HCT116 (cell line): ENCODE data around the gene OR14I1. TPM values are rescaled to one million over a fixed set of nuclear protein-coding genes. Genes with fewer than 3 reads are reported as not detected.

ENCODE experiments used
- ATAC-seq: fragments of 200-7000 bp; cut with Tn5 transposase; 2 replicates; pipeline ENCODE4 v1.9.1; 2020; ENCODE audit warnings: mild to moderate bottlenecking, moderate library complexity
- BruUV-seq: library from RNA; stranded (reverse); fragments of 400-500 nt; replicated peaks from 2 replicates; lab custom pipeline; 2021; lab: Mats Ljungman, UMichigan
- CTCF ChIA-PET: fragments of 300-600 bp; sonication (Branson Sonifier 250); formaldehyde crosslinking; loops from one replicate; lab custom pipeline; 2021; ENCODE audit warnings: antibody characterized with exemption; lab: Charles Lee
- POLR2A ChIA-PET: fragments of 300-600, 350-600 bp; sonication (Branson Sonifier 250); formaldehyde crosslinking; loops from one replicate; lab custom pipeline; 2021; ENCODE audit warnings: antibody characterized with exemption; lab: Charles Lee
- RAD21 ChIA-PET, 2 experiments: fragments of 300-600 bp; sonication (Branson Sonifier 250); formaldehyde crosslinking; loops; one replicate each; lab custom pipeline; 2023; ENCODE audit warnings: low total read pairs in 2 of 2; ENCODE audit not compliant: uncharacterized antibody in 2 of 2, unreplicated experiment in 2 of 2, low non-redundant PET in 1 of 2; lab: Charles Lee
- DNase-seq: peaks from one replicate; pipeline ENCODE4 v3.0.0-alpha.2; 2010; ENCODE audit warnings: low read depth, low spot score
- H2AFZ ChIP-seq: fragments of 200-600 bp; shearing (Covaris generic), sonication (generic); 2 replicates; pipeline ENCODE4 v1.6.1; 2017; ENCODE audit warnings: low read depth, mixed run types, mixed read lengths, antibody characterized with exemption, low read length; ENCODE audit not compliant: poor library complexity, severe bottlenecking
- H3K27ac ChIP-seq: 2 replicates; pipeline ENCODE4 v1.5.1; 2012; ENCODE audit warnings: low read depth, low read length
- H3K27me3 ChIP-seq: fragments of 200-600 bp; sonication (generic); 2 replicates; pipeline ENCODE4 v1.6.1; 2016; ENCODE audit warnings: mixed run types, low read length, mixed read lengths; ENCODE audit not compliant: insufficient read depth
- H3K36me3 ChIP-seq, 2 experiments: fragments of 200-500 bp in 1 of 2; fragments of 200-600 bp in 1 of 2; sonication (Bioruptor generic) in 1 of 2; sonication (generic) in 1 of 2; 2 replicates each; pipeline versions ENCODE4 v1.5.1 to v1.6.1; 2014 to 2016; ENCODE audit warnings: low read length in 2 of 2, inconsistent platforms in 1 of 2, mixed read lengths in 1 of 2, mixed run types in 1 of 2; ENCODE audit not compliant: insufficient read depth in 2 of 2, control insufficient read depth in 1 of 2
- H3K4me1 ChIP-seq, 2 experiments: fragments of 200-600 bp in 1 of 2; sonication (generic) in 1 of 2; 2 replicates each; pipeline versions ENCODE4 v1.5.1 to v1.6.1; 2012 to 2017; ENCODE audit warnings: low read length in 2 of 2, inconsistent platforms in 1 of 2, mild to moderate bottlenecking in 1 of 2, mixed read lengths in 1 of 2, mixed run types in 1 of 2, moderate library complexity in 1 of 2; ENCODE audit not compliant: insufficient read depth in 2 of 2, control insufficient read depth in 1 of 2
- H3K4me2 ChIP-seq: fragments of 200-600 bp; sonication (generic); 2 replicates; pipeline ENCODE4 v1.6.1; 2017; ENCODE audit warnings: mixed run types, low read length, mixed read lengths
- H3K4me3 ChIP-seq, 2 experiments: fragments of 200-600 bp in 1 of 2; sonication (generic) in 1 of 2; replicated peaks in 1 of 2; 2 replicates each; pipeline ENCODE4 v1.5.1; 2011 to 2016; ENCODE audit warnings: low read length in 2 of 2, control low read depth in 1 of 2, low read depth in 1 of 2, mild to moderate bottlenecking in 1 of 2, mixed read lengths in 1 of 2, mixed run types in 1 of 2
- H3K79me2 ChIP-seq: fragments of 200-600 bp; sonication (generic); 2 replicates; pipeline ENCODE4 v1.6.1; 2017; ENCODE audit warnings: mild to moderate bottlenecking, mixed run types, low read length, moderate library complexity, mixed read lengths; ENCODE audit not compliant: insufficient read depth
- H3K9ac ChIP-seq: fragments of 200-600 bp; sonication (generic); 2 replicates; pipeline ENCODE4 v1.6.1; 2016; ENCODE audit warnings: low read length, mixed read lengths
- H3K9me2 ChIP-seq: fragments of 200-600 bp; sonication (generic), shearing (Covaris generic); 2 replicates; pipeline ENCODE4 v1.6.1; 2017; ENCODE audit warnings: mixed run types, mild to moderate bottlenecking, moderate library complexity; ENCODE audit not compliant: insufficient read depth
- H3K9me3 ChIP-seq, 2 experiments: fragments of 200-500 bp in 1 of 2; fragments of 200-600 bp in 1 of 2; sonication (Bioruptor generic) in 1 of 2; sonication (generic) in 1 of 2; 2 replicates each; pipeline ENCODE4 v1.6.1; 2014 to 2017; ENCODE audit warnings: low read length in 2 of 2, mixed read lengths in 2 of 2, inconsistent platforms in 1 of 2, low read depth in 1 of 2, mild to moderate bottlenecking in 1 of 2, mixed run types in 1 of 2, moderate library complexity in 1 of 2; ENCODE audit not compliant: control insufficient read depth in 1 of 2, insufficient read depth in 1 of 2
- H4K20me1 ChIP-seq: fragments of 200-600 bp; sonication (generic), shearing (Covaris generic); 2 replicates; pipeline ENCODE4 v1.6.1; 2017; ENCODE audit warnings: mixed run types, mild to moderate bottlenecking, moderate library complexity; ENCODE audit not compliant: insufficient read depth
- ATF3 ChIP-seq: IDR thresholded peaks from 2 replicates; pipeline ENCODE4 v1.6.1; 2012
- CEBPB ChIP-seq: IDR thresholded peaks from 2 replicates; pipeline ENCODE4 v1.6.1; 2012; ENCODE audit warnings: low read depth
- CTCF ChIP-seq, 3 experiments: fragments of 200-600 bp in 1 of 3; sonication (generic) in 1 of 3; IDR thresholded peaks in 2 of 3; conservative IDR thresholded peaks in 1 of 3; 2 replicates each; pipeline ENCODE4 v1.5.1; 2012 to 2017; ENCODE audit warnings: low read depth in 2 of 3, low read length in 2 of 3, antibody characterized with exemption in 1 of 3, borderline replicate concordance in 1 of 3, control low read depth in 1 of 3, mild to moderate bottlenecking in 1 of 3, mixed read lengths in 1 of 3, mixed run types in 1 of 3, moderate library complexity in 1 of 3; ENCODE audit not compliant: insufficient read depth in 1 of 3
- ELF1 ChIP-seq: IDR thresholded peaks from 2 replicates; pipeline ENCODE4 v1.6.1; 2012; ENCODE audit warnings: low read depth, borderline replicate concordance
- MAX ChIP-seq: IDR thresholded peaks from 2 replicates; pipeline ENCODE4 v1.6.1; 2012
- POLR2AphosphoS5 ChIP-seq: IDR thresholded peaks from 2 replicates; pipeline ENCODE4 v1.6.1; 2011; ENCODE audit warnings: mild to moderate bottlenecking, low read depth, low read length, moderate library complexity
- REST ChIP-seq: IDR thresholded peaks from 2 replicates; pipeline ENCODE4 v1.6.1; 2012; ENCODE audit warnings: low read depth
- SP1 ChIP-seq: IDR thresholded peaks from 2 replicates; pipeline ENCODE4 v1.6.1; 2012; ENCODE audit warnings: low read depth
- YY1 ChIP-seq: IDR thresholded peaks from 2 replicates; pipeline ENCODE4 v1.6.1; 2011; ENCODE audit warnings: low read length, low read depth, moderate library complexity, mild to moderate bottlenecking; ENCODE audit not compliant: insufficient replicate concordance; ENCODE audit errors: extremely low read depth
- ZBTB33 ChIP-seq: IDR thresholded peaks from 2 replicates; pipeline ENCODE4 v1.6.1; 2011; ENCODE audit warnings: mild to moderate bottlenecking, low read length, moderate library complexity; ENCODE audit not compliant: insufficient replicate concordance; ENCODE audit errors: extremely low read depth
- ZNF274 ChIP-seq: fragments of 200-500 bp; sonication (Bioruptor generic); IDR thresholded peaks from 2 replicates; pipeline ENCODE4 v1.6.1; 2014; ENCODE audit warnings: mild to moderate bottlenecking, low read depth, low read length, inconsistent platforms
- intact Hi-C: fragments of 100-400 bp; cut with micrococcal nuclease; formaldehyde crosslinking; loops from 2 replicates; pipeline ENCODE4 v1.10.0; 2022
- total RNA-seq: library from RNA; stranded (reverse); gene quantifications from one replicate; pipeline ENCODE4 v1.2.1, GENCODE V29; 2021; ENCODE audit not compliant: unreplicated experiment

OR14I1 gene
- total RNA-seq, 1 experiment from 2014 or later: not detected

GRCh38 chr1:248736977-248737376 is 34.4 kb upstream of the OR14I1 start:
- no peak overlapping the region for H3K4me2 ChIP-seq
- CTCF ChIA-PET: no interaction called here
- TF ChIP-seq ATF3 (no peak), ZNF274 (no peak), REST (no peak), YY1 (no peak), POLR2AphosphoS5 (no peak)
- no TSS peak for BruUV-seq
- ATAC-seq: no peak
- no peaks in the 10 kb centered on the region for H3K9me3 ChIP-seq
- no peaks in the 10 kb centered on the region for H3K36me3 ChIP-seq
- no peaks in the 10 kb centered on the region for H3K4me1 ChIP-seq
- H3K27ac ChIP-seq: no peak overlapping the region
- intact Hi-C loops: no loop called here
- H3K9ac ChIP-seq: no peak overlapping the region
- DNase-seq: no peak
- H2AFZ ChIP-seq: no peak overlapping the region
- no peak overlapping the region for H3K4me3 ChIP-seq
- H3K9me2 ChIP-seq: no peaks in the 10 kb centered on the region
- POLR2A ChIA-PET: no interaction called here
- RAD21 ChIA-PET: no interaction called here
- H4K20me1 ChIP-seq: no peaks in the 10 kb centered on the region
- H3K27me3 ChIP-seq: no peaks in the 10 kb centered on the region
- H3K79me2 ChIP-seq: no peaks in the 10 kb centered on the region

GRCh38 chr1:248733566-248733965 is 31.0 kb upstream of the OR14I1 start:
- Histone ChIP-seq H3K9me2 (no peaks in the 10 kb centered on the region), H3K36me3 (no peaks in the 10 kb centered on the region), H3K4me3 (no peak overlapping the region), H4K20me1 (no peaks in the 10 kb centered on the region), H2AFZ (no peak overlapping the region), H3K27me3 (no peaks in the 10 kb centered on the region), H3K4me1 (no peaks in the 10 kb centered on the region), H3K27ac (no peak overlapping the region), H3K9me3 (no peaks in the 10 kb centered on the region), H3K4me2 (no peak overlapping the region), H3K9ac (no peak overlapping the region), H3K79me2 (no peaks in the 10 kb centered on the region)
- intact Hi-C loops: no loop called here
- no TSS peak for BruUV-seq
- RAD21 ChIA-PET: no interaction called here
- POLR2A ChIA-PET: no interaction called here
- no peak for DNase-seq
- no peak for ATAC-seq
- CTCF ChIA-PET: no interaction called here
- TF ChIP-seq ELF1 (no peak), ZBTB33 (no peak), CTCF (IDR thresholded peaks at IDR 0.05 in 2 of 3, conservative IDR thresholded peaks at IDR 0.05 in 1 of 3; ENCODE audit: borderline replicate concordance in 1 of 3, insufficient read depth in 1 of 3, low read depth in 2 of 3, low read length in 2 of 3) (no peak), SP1 (no peak), MAX (no peak), CEBPB (no peak)
